ENCODE measurements around the gene TMPRSS11D.

Gene TMPRSS11D, protein sequence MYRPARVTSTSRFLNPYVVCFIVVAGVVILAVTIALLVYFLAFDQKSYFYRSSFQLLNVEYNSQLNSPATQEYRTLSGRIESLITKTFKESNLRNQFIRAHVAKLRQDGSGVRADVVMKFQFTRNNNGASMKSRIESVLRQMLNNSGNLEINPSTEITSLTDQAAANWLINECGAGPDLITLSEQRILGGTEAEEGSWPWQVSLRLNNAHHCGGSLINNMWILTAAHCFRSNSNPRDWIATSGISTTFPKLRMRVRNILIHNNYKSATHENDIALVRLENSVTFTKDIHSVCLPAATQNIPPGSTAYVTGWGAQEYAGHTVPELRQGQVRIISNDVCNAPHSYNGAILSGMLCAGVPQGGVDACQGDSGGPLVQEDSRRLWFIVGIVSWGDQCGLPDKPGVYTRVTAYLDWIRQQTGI

DNA sequence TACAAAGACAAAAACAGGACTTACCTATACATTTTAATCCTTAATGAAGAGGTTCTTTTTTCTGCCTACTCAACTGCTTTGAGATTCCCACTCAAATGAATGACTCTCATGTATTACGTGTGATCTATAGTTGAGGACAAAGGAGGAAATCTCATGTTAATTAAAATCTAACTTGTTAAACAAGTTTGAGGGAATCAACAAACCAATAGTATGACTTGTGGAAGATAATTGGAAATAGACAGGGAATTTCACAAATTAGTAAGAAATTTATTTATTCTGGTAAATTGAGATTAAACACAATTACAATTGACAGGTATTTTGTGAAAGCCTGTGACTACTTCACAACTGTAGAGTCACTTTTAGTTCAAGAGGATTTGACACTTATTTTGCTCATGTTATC is at the start of gene TMPRSS11D:
TMPRSS11D (minus strand) TSS at position 101 of the 400 bp plus-strand sequence; CDS start at position 32, 69 bp downstream.
- no peak for DNase-seq (ENCODE audit: low spot score)

DNA sequence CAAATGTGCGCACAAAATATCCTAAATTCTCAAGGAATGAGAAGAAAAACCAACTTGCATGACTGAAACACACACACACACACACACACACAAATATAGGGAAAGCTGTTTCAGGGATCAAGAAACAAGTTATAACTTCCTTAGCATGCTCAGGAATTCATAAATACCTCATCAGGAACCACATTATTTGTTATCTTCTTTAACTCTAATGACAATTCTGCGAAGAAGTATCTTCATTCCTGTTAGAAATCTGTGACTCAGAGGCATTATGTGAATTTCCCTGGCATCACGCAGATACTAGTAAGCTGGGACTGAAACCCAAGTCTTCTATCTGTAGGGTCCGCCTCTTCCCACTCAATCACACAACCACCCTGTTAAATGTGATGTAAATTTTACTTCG is 49.2 kb upstream of the TMPRSS11D start:
- DNase-seq (ENCODE audit: low spot score) = no peak

DNA sequence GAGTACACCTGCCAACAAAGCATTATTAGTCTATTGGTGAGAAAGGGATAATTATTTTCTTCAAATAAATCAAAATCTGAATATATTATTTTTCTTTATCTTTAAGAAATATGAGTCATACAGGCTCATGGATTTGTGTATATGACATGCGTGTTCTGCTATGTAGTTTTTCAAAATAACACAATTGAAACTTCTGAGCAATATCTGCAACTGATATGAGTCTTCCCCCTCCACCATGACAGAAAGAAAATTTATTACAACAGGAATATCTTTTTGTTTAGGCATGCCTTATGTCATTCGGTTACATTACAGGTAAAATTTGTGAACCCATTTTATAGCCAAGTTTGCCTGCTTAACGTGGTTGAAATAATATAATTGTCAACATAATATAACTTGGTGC is 47.5 kb upstream of the TMPRSS11D start:
- DNase-seq (ENCODE audit: low spot score) = no peak

DNA sequence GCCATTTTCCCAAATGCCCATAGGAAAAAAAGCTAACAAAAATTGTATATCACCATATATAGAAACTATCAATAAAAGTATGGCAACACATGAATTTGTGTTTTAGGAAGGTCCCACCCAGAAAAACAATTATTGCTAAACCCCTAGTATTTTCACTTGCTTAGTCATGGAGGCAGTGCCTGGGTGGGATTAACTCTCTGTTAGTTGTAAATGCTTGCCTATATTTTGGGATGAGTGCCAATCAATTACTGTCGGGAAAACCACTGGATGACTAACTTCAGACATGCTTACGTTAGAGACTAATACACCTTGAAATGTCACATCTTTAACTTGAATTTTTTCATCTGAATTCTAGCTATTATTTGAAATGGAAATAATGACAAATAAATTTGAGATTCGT is 45.6 kb upstream of the TMPRSS11D start:
- no peak for DNase-seq (ENCODE audit: low spot score)

DNA sequence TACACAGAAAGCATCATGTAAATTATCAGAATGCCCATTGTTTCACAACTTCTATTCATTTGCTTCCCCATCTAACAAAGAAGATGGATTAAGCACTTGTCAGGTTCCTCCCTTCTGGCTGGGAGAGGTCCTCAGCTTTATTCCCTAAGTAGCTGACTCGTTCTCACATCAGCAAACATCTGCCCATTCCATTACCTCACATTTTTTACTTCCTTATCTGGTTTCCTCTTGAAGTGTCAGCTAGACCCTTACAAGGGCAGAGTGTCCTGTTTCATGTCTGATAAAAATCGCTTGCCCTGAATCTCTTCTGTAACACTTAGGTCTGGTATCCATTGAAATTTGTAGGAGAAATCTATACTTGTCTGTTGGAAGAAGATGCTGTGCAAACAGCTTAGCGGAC is 44.7 kb upstream of the TMPRSS11D start:
- no peak for DNase-seq (ENCODE audit: low spot score)

DNA sequence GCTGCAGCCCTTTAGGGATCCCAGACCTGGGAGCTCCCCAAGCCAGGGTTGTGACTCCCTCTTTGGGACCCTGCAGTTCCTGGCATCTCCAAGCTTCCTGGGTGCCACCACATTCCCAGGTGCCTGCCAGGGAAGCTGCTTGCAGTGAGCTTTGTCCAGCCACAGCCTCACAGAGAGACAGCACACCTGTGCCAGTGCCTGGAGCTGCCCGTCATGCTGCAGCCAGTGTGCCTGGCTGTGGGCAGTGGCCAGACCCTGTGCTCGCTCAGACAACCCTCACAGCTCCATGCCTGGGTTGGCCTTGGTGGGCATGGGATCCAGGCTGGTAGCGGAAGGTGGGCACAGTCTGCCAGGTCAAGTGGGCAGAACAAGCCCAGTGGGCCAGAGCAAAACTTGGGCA is 43.4 kb upstream of the TMPRSS11D start:
- DNase-seq (ENCODE audit: low spot score) = no peak

DNA sequence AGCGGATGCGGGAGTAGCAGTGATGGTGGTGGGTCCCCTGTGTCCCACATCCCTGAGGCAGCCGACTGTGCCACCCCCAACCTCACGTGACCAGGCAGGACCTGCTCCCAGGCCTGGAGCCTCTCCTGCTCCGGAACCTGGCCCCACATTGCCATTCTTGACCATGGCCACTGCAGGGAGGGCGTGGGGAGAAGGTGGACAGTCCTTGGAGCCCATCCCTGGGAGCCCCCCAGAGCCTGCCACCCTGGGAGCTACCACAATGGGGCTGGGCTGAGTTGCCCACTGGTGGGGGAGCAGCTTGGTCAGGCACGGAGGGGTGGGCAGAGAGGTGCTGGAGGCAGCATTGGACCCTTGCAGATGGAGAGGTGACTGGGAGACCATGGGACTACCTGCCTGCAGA is 42.7 kb upstream of the TMPRSS11D start:
- no peak for DNase-seq (ENCODE audit: low spot score)

DNA sequence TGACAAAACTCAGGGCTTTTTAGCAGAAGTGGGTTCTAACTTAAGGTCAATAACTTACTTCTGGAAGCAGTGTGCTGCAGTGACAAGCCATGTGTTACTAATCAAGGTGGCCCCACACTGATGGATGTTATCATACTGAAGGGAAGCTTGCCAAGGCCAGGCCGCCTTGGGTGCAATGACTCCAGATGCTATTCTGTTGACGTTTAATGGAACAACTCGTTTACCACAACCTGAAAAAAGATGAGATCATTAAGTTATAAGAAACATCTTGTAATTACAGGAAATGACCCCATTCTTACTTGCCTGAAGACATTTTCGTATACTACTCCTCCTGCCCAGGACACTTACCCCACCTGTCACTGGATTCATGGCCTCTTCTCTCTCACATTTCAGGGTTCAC is 38.9 kb upstream of the TMPRSS11D start:
- no peak for DNase-seq (ENCODE audit: low spot score)

DNA sequence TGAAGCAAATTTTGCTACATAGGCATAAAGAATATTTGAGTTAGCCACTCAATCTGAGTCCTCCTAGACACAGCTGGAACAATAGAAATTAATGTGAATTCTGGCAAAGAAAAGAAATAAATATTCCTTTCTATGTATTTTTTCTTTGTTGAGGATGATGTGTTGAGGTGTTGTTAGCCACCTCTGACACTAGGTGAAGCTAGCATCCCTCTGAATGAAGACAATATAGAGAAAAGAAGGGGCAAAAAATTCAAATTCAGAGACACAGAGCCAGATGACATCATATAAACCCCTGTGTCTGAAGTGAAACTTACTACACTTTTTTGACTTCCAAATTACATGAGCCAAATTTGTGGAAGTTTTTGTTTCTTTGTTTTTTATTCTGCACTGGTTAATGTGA is 34.6 kb upstream of the TMPRSS11D start:
- DNase-seq (ENCODE audit: low spot score) = no peak

DNA sequence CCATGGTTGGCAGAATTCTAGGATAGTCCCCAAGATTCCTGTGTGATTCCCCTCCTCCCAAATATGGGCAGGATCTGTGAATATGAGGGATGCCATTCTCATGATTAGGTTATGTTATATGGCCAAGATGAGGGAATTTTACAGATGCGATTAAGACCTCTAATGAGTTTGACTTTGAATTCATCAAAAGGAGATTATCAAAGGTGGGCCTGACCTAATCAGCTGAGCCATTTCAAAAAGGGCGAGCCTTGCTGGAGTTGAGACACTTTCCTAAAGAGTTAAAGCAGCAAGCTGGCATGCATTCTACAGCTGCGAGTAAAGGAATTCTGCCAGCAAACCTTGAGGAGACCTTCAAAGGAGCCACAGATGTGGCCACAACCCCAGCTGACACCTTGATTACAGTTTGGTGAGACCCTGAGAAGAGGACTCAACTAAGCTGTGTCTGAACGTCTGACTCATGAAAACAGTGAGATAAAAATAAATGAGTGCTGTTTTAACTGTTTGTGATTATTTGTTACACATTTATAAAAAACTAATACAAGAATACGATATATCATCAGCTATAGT is 31.7 kb upstream of the TMPRSS11D start:
- no peak for DNase-seq (ENCODE audit: low spot score)

DNA sequence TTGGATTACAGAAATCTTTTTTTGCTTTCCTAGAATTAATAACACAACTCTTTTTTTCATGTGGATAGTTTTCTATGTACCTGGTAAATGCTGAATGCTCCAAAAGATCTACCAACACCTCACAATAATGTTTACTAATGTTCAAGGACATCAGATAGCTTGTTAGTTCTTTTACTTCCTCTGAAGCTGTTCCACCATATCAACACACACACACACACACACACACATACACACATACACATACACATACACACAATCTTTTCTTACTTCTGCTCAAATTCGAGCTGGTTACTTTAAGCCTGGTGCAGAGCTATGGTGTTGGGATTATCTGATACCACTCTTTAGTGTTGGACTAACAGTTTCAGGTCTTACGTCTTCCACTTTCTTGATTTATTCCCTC is 28.3 kb upstream of the TMPRSS11D start:
- no peak for DNase-seq (ENCODE audit: low spot score)

DNA sequence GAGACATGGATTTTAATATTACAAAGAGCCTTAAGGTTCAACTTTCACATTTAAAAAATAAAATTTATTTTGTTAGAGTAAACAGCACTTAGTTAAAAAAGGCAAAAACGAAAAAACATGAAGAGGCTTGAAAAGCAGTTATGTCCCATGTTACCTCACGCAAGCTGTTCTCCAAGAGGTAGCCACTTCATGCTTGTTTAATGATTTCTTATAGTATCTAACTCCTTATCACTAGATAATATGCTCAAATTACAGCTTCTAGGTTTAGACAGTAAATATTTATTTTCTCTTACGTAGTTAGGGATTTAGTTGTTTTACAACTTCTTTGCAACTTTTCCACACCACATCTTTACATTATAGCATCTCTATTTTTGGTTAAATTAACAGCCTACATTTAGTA is 27.8 kb upstream of the TMPRSS11D start:
- DNase-seq (ENCODE audit: low spot score) = no peak

DNA sequence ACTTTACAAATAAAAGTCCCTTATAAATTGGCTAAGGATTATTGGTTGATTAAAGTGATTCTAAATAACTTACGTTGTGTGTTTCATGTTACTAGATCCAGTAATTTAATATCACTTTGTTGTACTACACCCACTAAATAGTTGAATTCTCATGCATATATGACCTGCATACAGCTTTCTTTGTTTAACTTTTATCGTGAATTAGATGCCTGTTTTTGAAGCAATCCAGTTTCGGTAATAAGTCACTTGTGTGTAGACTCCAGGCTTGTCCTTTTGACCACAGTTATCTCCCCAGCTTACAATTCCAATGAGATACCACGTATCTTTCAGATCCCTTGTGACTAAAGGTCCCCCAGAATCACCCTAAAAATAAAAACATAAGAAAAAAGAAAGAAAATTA is 27.3 kb upstream of the TMPRSS11D start:
- DNase-seq (ENCODE audit: low spot score) = peak; percentile 9

DNA sequence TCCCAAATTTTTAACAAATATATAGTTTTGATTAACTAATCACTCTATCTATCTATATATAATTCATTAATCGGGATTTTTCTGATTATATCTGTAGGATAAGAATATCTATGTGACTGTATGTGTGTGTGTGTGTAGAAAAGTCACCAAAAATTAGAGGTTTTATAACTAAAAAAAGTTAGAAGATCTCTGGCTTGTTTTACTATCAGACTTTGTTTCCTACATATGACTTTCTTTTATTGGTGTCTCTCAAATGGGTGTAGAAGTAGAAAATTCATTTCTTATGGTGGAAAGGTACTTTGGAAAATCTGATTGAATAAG is 26.7 kb upstream of the TMPRSS11D start:
- no peak for DNase-seq (ENCODE audit: low spot score)

DNA sequence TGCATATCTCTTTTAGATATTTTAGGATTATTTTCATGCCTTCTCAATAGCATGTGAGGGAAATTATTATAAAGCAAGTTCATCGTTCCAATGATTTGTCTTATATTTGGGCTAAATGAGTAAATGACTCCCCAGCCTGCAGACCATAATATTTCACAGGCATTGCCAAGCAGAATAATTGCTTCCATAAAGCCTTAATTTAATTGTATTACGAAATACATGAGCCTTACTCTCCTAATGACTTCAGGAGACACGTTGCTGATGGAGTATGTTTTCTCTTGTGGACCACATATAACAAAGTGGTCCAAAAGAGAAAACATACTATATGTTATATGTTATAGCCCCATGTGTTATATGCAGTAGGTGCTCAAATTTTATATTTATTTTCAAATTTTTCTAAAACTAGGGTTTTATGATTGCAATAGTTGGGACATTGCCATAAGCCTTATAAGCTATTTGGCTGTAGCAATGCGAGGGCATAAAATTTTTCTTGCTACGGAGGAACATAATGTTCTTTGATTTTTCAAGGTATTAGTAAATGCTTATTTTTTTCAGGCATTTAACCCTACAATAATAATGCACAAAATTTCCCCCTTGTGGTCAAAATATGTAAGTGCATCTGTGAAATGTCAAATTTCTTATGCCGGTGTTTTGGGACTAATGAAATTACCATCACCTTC is 26.2 kb upstream of the TMPRSS11D start:
- no peak for DNase-seq (ENCODE audit: low spot score)

DNA sequence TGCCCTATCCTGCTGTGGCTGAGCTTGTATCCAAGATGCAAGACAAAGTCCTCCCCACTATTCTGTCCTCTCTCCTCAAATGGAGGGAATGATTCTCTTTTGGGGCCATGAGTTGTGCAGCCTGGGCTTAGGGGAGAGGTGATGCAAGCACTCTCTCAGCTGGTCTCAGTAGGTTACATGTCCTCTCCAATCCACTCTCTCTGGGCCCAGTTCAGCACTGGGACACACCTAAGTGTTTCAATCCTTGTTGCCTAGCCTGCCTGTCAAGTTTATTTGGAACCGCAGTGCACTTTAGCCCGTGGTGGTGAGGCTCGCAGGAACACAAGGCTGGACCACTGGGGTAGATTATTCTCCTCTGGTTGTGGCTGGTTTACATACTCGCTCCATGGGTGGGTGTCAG is 23.8 kb upstream of the TMPRSS11D start:
- no peak for DNase-seq (ENCODE audit: low spot score)

DNA sequence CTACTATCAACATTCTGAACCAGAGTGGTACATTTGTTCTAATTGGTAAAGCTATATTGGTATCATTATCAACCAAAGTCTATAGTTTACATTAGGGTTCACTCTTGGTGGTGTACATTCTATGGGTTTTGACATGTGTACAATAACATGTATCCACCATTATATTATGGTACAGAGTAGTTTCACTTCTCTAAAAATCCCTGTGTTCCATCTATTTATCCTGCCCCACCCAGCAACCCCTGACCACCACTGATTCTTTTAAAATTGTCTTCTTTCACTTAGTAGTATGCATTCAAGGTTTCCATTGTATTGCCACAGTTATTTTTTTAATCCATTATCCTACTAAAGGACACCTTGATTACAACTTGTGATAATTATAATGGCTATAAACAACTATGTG is 15.3 kb upstream of the TMPRSS11D start:
- no peak for DNase-seq (ENCODE audit: low spot score)

DNA sequence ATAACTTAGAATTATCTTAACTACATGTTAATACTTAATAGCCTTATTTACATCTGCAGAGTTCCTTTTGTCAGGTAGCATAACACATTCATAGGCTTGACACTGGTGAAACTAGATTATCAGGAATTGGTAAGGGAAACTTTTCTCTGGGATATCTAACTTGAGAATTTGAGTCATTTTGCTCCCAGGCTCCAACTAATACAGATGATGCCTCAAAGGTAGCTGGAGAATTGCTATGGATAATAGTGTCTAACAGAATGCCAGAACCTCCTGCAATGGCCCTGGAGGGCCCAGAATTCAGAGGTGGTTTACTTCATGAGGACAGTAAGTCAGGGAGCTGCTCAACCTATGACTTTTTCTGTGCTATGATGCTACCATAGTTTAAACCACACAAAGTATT is 13.9 kb upstream of the TMPRSS11D start:
- DNase-seq (ENCODE audit: low spot score) = no peak

DNA sequence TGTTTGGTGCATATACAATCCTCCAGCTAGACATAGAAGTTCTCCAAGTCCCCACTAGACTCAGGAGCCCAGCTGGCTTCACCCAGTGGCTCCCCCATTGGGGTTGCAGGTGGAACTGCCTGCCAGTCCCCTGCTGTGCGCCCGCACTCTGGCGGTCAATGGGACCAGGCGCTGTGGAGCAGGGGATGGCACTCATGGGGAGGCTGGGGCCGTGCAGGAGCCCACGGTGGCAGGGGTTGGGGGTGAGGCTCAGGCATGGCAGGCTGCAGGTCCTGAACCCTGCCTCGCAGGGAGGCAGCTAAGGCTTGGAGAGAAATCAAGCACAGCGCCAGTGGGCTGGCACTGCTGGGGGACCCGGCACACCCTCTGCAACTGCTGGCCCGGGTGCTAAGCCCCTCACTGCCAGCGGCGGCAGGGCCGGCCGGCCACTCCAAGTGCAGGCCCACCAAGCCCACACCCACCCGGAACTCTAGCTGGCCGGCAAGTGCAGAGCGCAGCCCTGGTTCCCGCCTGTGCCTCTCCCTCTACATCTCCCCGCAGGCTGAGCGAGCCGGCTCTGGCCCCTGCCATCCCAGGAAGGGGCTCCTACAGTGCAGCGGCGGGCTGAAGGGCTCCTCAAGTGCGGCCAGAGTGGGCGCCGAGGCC is 12.7 kb upstream of the TMPRSS11D start:
- DNase-seq (ENCODE audit: low spot score) = no peak

DNA sequence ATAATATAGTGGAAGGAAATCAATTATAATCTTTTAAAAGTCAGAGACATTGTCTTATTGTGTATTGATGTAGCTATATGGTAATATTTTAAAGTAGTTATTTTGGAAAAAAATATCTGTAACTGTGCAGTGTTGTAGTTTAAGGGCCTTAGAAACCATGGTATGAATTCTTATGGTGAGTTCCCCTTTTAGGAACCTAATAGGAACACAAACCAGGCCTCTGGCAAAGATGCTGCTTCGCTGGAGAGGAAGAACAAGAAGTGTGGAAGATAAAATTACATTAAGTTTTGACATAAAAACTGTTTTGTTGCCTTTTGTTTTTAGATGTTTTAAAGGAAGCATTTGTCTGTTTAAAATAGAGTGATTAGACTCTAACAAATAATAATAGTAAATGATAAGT is 10.9 kb upstream of the TMPRSS11D start:
- DNase-seq (ENCODE audit: low spot score) = no peak

DNA sequence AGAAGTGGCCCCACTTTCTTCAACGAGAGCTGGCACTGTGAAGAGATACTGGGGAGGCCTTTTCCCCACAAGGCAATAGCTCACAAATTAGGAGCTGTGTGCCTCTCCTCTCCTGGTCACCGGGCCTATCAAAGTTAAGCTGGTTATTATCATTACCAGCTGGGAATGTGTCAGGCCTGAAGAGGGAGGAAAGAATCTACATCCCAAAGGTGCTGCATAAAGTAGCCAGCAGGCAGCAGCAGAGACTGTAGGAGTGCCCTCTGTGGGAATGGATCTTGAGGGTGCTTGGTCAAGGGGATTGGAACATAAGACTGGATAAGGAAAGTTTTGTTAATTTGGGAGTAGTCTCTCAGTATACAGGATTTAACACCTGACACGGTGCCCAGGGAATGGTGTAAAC is 9.1 kb upstream of the TMPRSS11D start:
- DNase-seq (ENCODE audit: low spot score) = no peak

DNA sequence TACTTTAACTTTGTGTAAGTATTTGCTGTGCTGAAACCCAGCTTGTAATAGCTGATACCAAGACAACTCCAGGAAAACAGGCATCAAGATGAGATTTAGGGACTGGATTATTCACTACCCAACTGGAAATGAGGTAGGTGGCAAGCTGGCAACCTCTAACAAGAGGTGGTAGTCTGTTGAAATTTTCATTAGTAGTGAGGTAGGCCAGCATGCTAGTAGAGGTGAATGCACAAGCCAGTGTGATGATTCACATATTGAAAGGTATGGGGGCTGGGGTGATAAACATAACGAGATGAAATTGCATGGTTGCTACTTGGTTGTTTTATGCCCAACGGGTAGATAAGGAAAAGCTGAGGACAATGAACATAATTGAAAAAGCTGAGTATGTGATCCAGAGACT is 8.5 kb upstream of the TMPRSS11D start:
- DNase-seq (ENCODE audit: low spot score) = no peak

DNA sequence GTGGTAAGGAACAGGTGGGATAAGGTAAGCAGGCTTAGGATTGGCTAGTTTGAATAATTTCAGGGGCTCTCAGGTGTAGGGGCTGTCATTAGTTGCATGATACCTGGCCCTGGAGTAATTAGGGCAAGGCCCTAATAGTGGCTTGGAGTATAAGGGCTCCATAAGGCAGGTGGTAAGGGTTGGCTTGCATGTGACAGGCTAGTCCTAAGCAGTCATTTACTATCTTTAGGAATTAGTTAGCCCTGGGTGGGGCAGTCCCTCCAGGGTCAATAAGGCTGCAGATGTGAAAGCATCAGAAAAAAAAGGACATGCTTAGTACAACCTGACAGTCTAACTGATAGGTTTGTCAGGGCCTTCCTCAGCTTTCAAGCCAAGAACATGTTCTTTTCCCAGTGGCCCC is 7.8 kb upstream of the TMPRSS11D start:
- no peak for DNase-seq (ENCODE audit: low spot score)

Measured in HuH-7 (cell line).